GM20000 (cell line): ENCODE measurements around the gene PIK3AP1.

Experiments
- DNase-seq: peaks from one replicate; pipeline ENCODE4 v3.0.0; 2012; ENCODE audit warnings: low spot score
- CTCF ChIP-seq: IDR thresholded peaks from 2 replicates; pipeline ENCODE4 v1.5.1; 2012; ENCODE audit warnings: mild to moderate bottlenecking, control low read depth; ENCODE audit errors: extremely low read depth, missing control alignments

The PIK3AP1 gene

GRCh38 chr10:96670786-96671185, 49.5 kb downstream of the PIK3AP1 start:
- no peak for DNase-seq

GRCh38 chr10:96667401-96667800, 52.9 kb downstream of the PIK3AP1 start:
- no peak for TF ChIP-seq CTCF
- DNase-seq, result no peak

More at GRCh38 chr10:96670786-96671185, 49.5 kb downstream of the PIK3AP1 start:
- no peak for TF ChIP-seq CTCF

- no peak for DNase-seq
- TF ChIP-seq CTCF, result no peak
Measured at GRCh38 chr10:96666741-96667140, 53.6 kb downstream of the PIK3AP1 start.

- no peak for DNase-seq
- TF ChIP-seq CTCF, result no peak
Measured at GRCh38 chr10:96665306-96665705, 55.0 kb downstream of the PIK3AP1 start.

GRCh38 chr10:96664563-96664962, 55.8 kb downstream of the PIK3AP1 start:
- no peak for TF ChIP-seq CTCF
- DNase-seq, result peak; percentile 44

- no peak for TF ChIP-seq CTCF
Measured at GRCh38 chr10:96663797-96664196, 56.5 kb downstream of the PIK3AP1 start.

GRCh38 chr10:96661632-96662031, 58.7 kb downstream of the PIK3AP1 start:
- TF ChIP-seq CTCF, result no peak
- no peak for DNase-seq

More at GRCh38 chr10:96663797-96664196, 56.5 kb downstream of the PIK3AP1 start:
- no peak for DNase-seq
